ENCODE measurements around the gene TUSC2.
A peak's percentile ranks its signal among the peaks of the same experiment; 100 is the strongest.
"Not testable (repeated sequence)": the region's sequence is repeated elsewhere in the genome, so short reads cannot be mapped to it uniquely, and the experiment has no call there.

The TUSC2 gene

GRCh38 chr3:50318163-50318562 is 9.9 kb downstream of the TUSC2 start:
- DNase-seq (ENCODE audit: low spot score), result no peak

- no peak for DNase-seq (ENCODE audit: low spot score)
Measured at GRCh38 chr3:50317300-50317699, 10.7 kb downstream of the TUSC2 start.

GRCh38 chr3:50316657-50317242 is 11.3 kb downstream of the TUSC2 start:
- no peak for DNase-seq (ENCODE audit: low spot score)

- DNase-seq (ENCODE audit: low spot score), result no peak
Measured at GRCh38 chr3:50314816-50315215, 13.2 kb downstream of the TUSC2 start.

- no peak for DNase-seq (ENCODE audit: low spot score)
Measured at GRCh38 chr3:50314342-50314741, 13.7 kb downstream of the TUSC2 start.

- not testable (repeated sequence) for DNase-seq (ENCODE audit: low spot score)
Measured at GRCh38 chr3:50312041-50312440, 16.0 kb downstream of the TUSC2 start.

GRCh38 chr3:50304601-50305000 is 23.4 kb downstream of the TUSC2 start:
- DNase-seq (ENCODE audit: low spot score), result no peak

GRCh38 chr3:50303013-50303815 is 24.8 kb downstream of the TUSC2 start, which contains the start of gene HYAL1:
Gene HYAL1 (minus strand): TSS chr3:50303574. CDS start chr3:50302956, 618 bp downstream.
- no peak for DNase-seq (ENCODE audit: low spot score)

GRCh38 chr3:50302095-50303012 is 25.7 kb downstream of the TUSC2 start:
- no peak for DNase-seq (ENCODE audit: low spot score)

GRCh38 chr3:50300681-50301254 is 27.3 kb downstream of the TUSC2 start:
- no peak for DNase-seq (ENCODE audit: low spot score)

GRCh38 chr3:50299929-50300680 is 27.9 kb downstream of the TUSC2 start:
- peak; percentile 79 for DNase-seq (ENCODE audit: low spot score)

- DNase-seq (ENCODE audit: low spot score), result no peak
Measured at GRCh38 chr3:50299638-50299928, 28.4 kb downstream of the TUSC2 start.

- peak; percentile 99 for DNase-seq (ENCODE audit: low spot score)
Measured at GRCh38 chr3:50298836-50299637, 29.0 kb downstream of the TUSC2 start, which contains the start of the genes HYAL3 and NAA80. Gene HYAL3 (minus strand): TSS chr3:50299405. CDS start chr3:50295602, 3,803 bp downstream. Gene NAA80 (minus strand): TSS chr3:50299405. CDS start chr3:50297463, 1,942 bp downstream.

- DNase-seq (ENCODE audit: low spot score), result no peak
Measured at GRCh38 chr3:50297896-50298725, 29.9 kb downstream of the TUSC2 start.

GRCh38 chr3:50297384-50297775 is 30.6 kb downstream of the TUSC2 start:
- DNase-seq (ENCODE audit: low spot score), result no peak

GRCh38 chr3:50296721-50297383 is 31.2 kb downstream of the TUSC2 start:
- no peak for DNase-seq (ENCODE audit: low spot score)

GRCh38 chr3:50295553-50296431 is 32.2 kb downstream of the TUSC2 start:
- no peak for DNase-seq (ENCODE audit: low spot score)

Measured in COLO829 (cell line).